ENCODE data around the gene CDHR1.

DNA sequence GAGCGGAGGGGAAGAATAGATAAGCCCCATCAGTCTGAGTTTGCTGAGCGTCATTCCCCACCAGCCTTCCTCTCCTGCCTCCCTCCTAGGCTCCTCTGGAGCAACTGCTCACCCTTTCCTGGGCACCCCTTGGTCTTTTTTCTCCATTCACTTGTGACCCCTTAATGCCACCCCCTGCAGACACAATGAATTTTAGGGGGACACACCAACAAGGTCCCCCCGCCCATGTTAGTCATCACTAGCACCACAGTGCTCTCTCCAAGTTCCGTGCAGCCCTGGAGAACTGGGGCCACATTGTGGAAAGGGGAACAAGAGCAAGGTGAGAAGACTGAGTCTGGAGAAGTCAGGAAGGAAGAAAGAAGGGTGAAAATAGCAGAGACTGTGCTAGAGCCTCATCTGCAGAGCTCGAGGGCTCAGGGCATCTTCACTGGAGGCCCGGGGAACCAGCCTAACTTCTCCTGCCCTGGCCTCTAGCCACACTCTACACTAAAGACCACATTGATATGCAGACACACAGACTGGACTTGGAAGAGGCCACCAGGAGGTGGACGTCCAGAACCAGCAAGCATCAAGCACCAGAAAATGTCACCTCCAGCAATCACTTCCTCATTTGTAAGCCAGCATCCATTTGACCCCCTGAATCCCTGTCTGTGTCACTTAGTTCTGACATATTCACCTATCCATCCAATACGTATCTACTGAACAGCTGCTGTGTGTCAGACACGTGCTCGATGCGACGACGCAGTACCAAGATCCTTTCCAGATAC, 68.0 kb downstream of the CDHR1 start:
- TF ChIP-seq, protein P1, sequence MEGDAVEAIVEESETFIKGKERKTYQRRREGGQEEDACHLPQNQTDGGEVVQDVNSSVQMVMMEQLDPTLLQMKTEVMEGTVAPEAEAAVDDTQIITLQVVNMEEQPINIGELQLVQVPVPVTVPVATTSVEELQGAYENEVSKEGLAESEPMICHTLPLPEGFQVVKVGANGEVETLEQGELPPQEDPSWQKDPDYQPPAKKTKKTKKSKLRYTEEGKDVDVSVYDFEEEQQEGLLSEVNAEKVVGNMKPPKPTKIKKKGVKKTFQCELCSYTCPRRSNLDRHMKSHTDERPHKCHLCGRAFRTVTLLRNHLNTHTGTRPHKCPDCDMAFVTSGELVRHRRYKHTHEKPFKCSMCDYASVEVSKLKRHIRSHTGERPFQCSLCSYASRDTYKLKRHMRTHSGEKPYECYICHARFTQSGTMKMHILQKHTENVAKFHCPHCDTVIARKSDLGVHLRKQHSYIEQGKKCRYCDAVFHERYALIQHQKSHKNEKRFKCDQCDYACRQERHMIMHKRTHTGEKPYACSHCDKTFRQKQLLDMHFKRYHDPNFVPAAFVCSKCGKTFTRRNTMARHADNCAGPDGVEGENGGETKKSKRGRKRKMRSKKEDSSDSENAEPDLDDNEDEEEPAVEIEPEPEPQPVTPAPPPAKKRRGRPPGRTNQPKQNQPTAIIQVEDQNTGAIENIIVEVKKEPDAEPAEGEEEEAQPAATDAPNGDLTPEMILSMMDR (conservative IDR thresholded peaks at IDR 0.05): no peak
- no peak for TF ChIP-seq EZH2 (IDR thresholded peaks at IDR 0.05; ENCODE audit: low read depth)

Measured in PC-9 (cell line).